H1 (cell line): ENCODE results near the gene TMEM86B.
"Not testable (repeated sequence)": the region's sequence is repeated elsewhere in the genome, so short reads cannot be mapped to it uniquely, and the experiment has no call there.

Experiments used
- CHD2 ChIP-seq: IDR thresholded peaks from 2 replicates; pipeline ENCODE4 v1.6.1; 2012; ENCODE audit warnings: low read length, improper control_type of control experiment
- EGR1 ChIP-seq: IDR thresholded peaks from 2 replicates; pipeline ENCODE4 v1.6.1; 2011; ENCODE audit warnings: low read depth, low read length, borderline replicate concordance
- FOSL1 ChIP-seq: IDR thresholded peaks from 2 replicates; pipeline ENCODE4 v1.6.1; 2011; ENCODE audit warnings: mild to moderate bottlenecking, low read depth, low read length, moderate library complexity; ENCODE audit not compliant: insufficient read depth
- HDAC6 ChIP-seq: IDR thresholded peaks from one replicate; pipeline ENCODE4 v1.7.1; 2012; ENCODE audit warnings: low read depth, mild to moderate bottlenecking, inconsistent platforms, low read length, moderate library complexity
- KDM5A ChIP-seq: fragments of 200-600 bp; IDR thresholded peaks from 2 replicates; pipeline ENCODE4 v1.7.1; 2012; ENCODE audit warnings: mild to moderate bottlenecking, low read length, inconsistent platforms, mixed read lengths
- MAFK ChIP-seq: IDR thresholded peaks from 2 replicates; pipeline ENCODE4 v1.6.1; 2012; ENCODE audit warnings: low read depth, mild to moderate bottlenecking, improper control_type of control experiment, low read length
- POLR2A ChIP-seq, 2 experiments: IDR thresholded peaks; 1 replicate in 1 of 2; 2 replicates in 1 of 2; pipeline ENCODE4 v1.6.1; 2011; ENCODE audit warnings: low read depth in 2 of 2, low read length in 2 of 2, mild to moderate bottlenecking in 2 of 2; ENCODE audit errors: control extremely low read depth in 1 of 2
- TF ChIP-seq, protein P1 (sequence below), 3 experiments: IDR thresholded peaks; 1 replicate in 2 of 3; 2 replicates in 1 of 3; pipeline versions ENCODE4 v1.5.1 to v1.6.1; 2011; ENCODE audit warnings: low read length in 3 of 3, mild to moderate bottlenecking in 3 of 3, inconsistent platforms in 2 of 3, low read depth in 1 of 3, moderate library complexity in 1 of 3; ENCODE audit not compliant: insufficient read depth in 1 of 3; ENCODE audit errors: control extremely low read depth in 1 of 3
- TF ChIP-seq, protein P2 (sequence below): IDR thresholded peaks from 2 replicates; pipeline ENCODE4 v1.6.1; 2011; ENCODE audit warnings: low read depth, mild to moderate bottlenecking, low read length; ENCODE audit not compliant: insufficient read depth

DNA sequence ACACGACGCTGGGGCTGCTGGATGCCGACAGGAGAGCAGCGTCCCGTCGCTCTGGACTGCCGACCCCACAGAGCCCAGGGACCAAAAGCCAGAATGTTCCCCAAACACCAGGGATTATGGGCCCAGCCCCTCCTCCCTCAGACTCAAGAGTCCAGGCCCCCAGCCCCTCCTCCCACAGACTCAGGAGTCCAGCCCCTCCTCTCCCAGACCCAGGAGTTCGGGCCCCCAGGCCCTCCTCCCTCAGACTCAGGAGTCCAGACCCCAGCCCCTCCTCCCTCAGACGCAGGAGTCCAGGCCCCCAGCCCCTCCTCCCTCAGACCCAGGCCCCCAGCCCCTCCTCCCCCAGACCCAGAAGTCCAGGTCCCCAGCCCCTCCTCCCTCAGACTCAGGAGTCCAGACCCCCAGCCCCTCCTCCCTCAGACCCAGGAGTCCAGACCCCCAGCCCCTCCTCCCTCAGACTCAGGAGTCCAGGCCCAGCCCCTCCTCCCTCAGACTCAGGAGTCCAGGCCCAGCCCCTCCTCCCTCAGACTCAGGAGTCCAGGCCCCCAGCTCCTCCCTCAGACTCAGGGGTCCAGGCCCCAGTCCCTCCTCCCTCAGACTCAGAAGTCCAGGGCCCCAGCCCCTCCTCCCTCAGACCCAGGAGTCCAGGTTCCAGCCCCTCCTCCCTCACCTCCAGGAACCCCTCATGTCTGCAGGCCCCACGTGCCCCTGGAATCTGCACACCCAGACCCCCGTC is 3.7 kb downstream of the TMEM86B start:
- TF ChIP-seq HDAC6; EGR1; KDM5A; CHD2; FOSL1; MAFK; POLR2A (IDR thresholded peaks at IDR 0.05; ENCODE audit: control extremely low read depth in 1 of 2, low read depth in 2 of 2, low read length in 2 of 2): not testable (repeated sequence)
- TF ChIP-seq, protein P1, sequence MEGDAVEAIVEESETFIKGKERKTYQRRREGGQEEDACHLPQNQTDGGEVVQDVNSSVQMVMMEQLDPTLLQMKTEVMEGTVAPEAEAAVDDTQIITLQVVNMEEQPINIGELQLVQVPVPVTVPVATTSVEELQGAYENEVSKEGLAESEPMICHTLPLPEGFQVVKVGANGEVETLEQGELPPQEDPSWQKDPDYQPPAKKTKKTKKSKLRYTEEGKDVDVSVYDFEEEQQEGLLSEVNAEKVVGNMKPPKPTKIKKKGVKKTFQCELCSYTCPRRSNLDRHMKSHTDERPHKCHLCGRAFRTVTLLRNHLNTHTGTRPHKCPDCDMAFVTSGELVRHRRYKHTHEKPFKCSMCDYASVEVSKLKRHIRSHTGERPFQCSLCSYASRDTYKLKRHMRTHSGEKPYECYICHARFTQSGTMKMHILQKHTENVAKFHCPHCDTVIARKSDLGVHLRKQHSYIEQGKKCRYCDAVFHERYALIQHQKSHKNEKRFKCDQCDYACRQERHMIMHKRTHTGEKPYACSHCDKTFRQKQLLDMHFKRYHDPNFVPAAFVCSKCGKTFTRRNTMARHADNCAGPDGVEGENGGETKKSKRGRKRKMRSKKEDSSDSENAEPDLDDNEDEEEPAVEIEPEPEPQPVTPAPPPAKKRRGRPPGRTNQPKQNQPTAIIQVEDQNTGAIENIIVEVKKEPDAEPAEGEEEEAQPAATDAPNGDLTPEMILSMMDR (IDR thresholded peaks at IDR 0.05; ENCODE audit: control extremely low read depth in 1 of 3, insufficient read depth in 1 of 3, low read depth in 1 of 3, low read length in 3 of 3), result not testable (repeated sequence)
- TF ChIP-seq, protein P2, sequence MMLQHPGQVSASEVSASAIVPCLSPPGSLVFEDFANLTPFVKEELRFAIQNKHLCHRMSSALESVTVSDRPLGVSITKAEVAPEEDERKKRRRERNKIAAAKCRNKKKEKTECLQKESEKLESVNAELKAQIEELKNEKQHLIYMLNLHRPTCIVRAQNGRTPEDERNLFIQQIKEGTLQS, result not testable (repeated sequence)
